ENCODE measurements around the gene ERH. TPM values are rescaled to one million over a fixed set of nuclear protein-coding genes. Genes with fewer than 3 reads are reported as not detected.

Gene ERH
- total RNA-seq, 6 donors from 2014 or later: 36.7 to 121 (median 60.5) TPM

GRCh38 chr14:69366761-69367160, 31.3 kb downstream of the ERH start:
- Histone ChIP-seq H3K36me3 (no peaks in the 10 kb centered on the region), H3K27me3 (no peaks in the 10 kb centered on the region), H3K9me3 (no peaks in the 10 kb centered on the region), H3K4me1 (no peaks in the 10 kb centered on the region), H3K4me3 (no peak overlapping the region), H3K27ac (no peak overlapping the region)
- WGBS, 2 donors: 96 to 97% methylated on average over 4 of the region's 4 CpGs
- DNase-seq (no peak), ATAC-seq (ENCODE audit: low FRiP score in 2 of 2) (no peak)
- TF ChIP-seq POLR2A (IDR thresholded peaks at IDR 0.05) (no peak), EP300 (IDR thresholded peaks at IDR 0.05) (no peak), CTCF (IDR thresholded peaks at IDR 0.05) (no peak)

- TF ChIP-seq CTCF (IDR thresholded peaks at IDR 0.05): no peak
- no peak for TF ChIP-seq EP300 (IDR thresholded peaks at IDR 0.05)
- TF ChIP-seq POLR2A (IDR thresholded peaks at IDR 0.05): no peak
- no peak for TF ChIP-seq POLR2AphosphoS5 (IDR thresholded peaks at IDR 0.05)
- WGBS, 2 donors: 72 to 83% methylated on average over 3 of the region's 3 CpGs
Measured at GRCh38 chr14:69366069-69366468, 32.0 kb downstream of the ERH start.

GRCh38 chr14:69364378-69364777, 33.7 kb downstream of the ERH start:
- ATAC-seq (ENCODE audit: low FRiP score in 2 of 2) (no peak), DNase-seq (no peak)
- no peaks in the 10 kb centered on the region for H3K9me3 ChIP-seq
- no peaks in the 10 kb centered on the region for H3K4me1 ChIP-seq
- TF ChIP-seq EP300 (IDR thresholded peaks at IDR 0.05): no peak
- TF ChIP-seq POLR2AphosphoS5 (IDR thresholded peaks at IDR 0.05): no peak
- TF ChIP-seq POLR2A (IDR thresholded peaks at IDR 0.05): no peak
- TF ChIP-seq CTCF (IDR thresholded peaks at IDR 0.05): no peak
- WGBS, 2 donors: 91% methylated on average over 2 of the region's 2 CpGs
- H3K27ac ChIP-seq: no peak overlapping the region
- H3K36me3 ChIP-seq: no peaks in the 10 kb centered on the region
- no peak overlapping the region for H3K4me3 ChIP-seq
- H3K27me3 ChIP-seq: no peaks in the 10 kb centered on the region

More at GRCh38 chr14:69366069-69366468, 32.0 kb downstream of the ERH start:
- no peaks in the 10 kb centered on the region for H3K36me3 ChIP-seq
- no peak for ATAC-seq (ENCODE audit: low FRiP score in 2 of 2)
- H3K9me3 ChIP-seq: no peaks in the 10 kb centered on the region
- no peak overlapping the region for H3K27ac ChIP-seq
- no peak overlapping the region for H3K4me3 ChIP-seq
- no peaks in the 10 kb centered on the region for H3K27me3 ChIP-seq
- no peaks in the 10 kb centered on the region for H3K4me1 ChIP-seq
- no peak for DNase-seq

- DNase-seq: no peak
- H3K27me3 ChIP-seq: no peaks in the 10 kb centered on the region
- WGBS, 2 donors: 86% methylated on average over 4 of the region's 4 CpGs
- no peak overlapping the region for H3K27ac ChIP-seq
- H3K4me3 ChIP-seq: no peak overlapping the region
- ATAC-seq (ENCODE audit: low FRiP score in 2 of 2): no peak
- H3K36me3 ChIP-seq: no peaks in the 10 kb centered on the region
- no peaks in the 10 kb centered on the region for H3K4me1 ChIP-seq
- TF ChIP-seq POLR2AphosphoS5 (IDR thresholded peaks at IDR 0.05) (no peak), EP300 (IDR thresholded peaks at IDR 0.05) (no peak), POLR2A (IDR thresholded peaks at IDR 0.05) (no peak), CTCF (IDR thresholded peaks at IDR 0.05) (no peak)
- no peaks in the 10 kb centered on the region for H3K9me3 ChIP-seq
Measured at GRCh38 chr14:69363964-69364363, 34.1 kb downstream of the ERH start.

GRCh38 chr14:69363055-69363454, 35.0 kb downstream of the ERH start:
- Histone ChIP-seq H3K36me3 (no peaks in the 10 kb centered on the region), H3K27ac (no peak overlapping the region), H3K27me3 (no peaks in the 10 kb centered on the region), H3K4me3 (no peak overlapping the region), H3K9me3 (no peaks in the 10 kb centered on the region), H3K4me1 (no peaks in the 10 kb centered on the region)
- peak in 1 of 2 donors; percentile 15 for DNase-seq
- peak in 1 of 6 experiments; percentile 13 for TF ChIP-seq CTCF (IDR thresholded peaks at IDR 0.05)
- no peak for TF ChIP-seq POLR2AphosphoS5 (IDR thresholded peaks at IDR 0.05)
- WGBS, 2 donors: 60 to 64% methylated on average over 9 of the region's 9 CpGs
- peak in 1 of 2 donors; percentile 60 for ATAC-seq (ENCODE audit: low FRiP score in 2 of 2)

Measured in upper lobe of left lung (tissue), 6 donors.